Measurements from ENCODE around the gene NAPB. TPM values are rescaled to one million over a fixed set of nuclear protein-coding genes. Genes with fewer than 3 reads are reported as not detected.

NAPB gene
- total and polyA plus RNA-seq, 2 of the 8 experiments (the other 6 are each of a cell fraction or from before 2014, with no cell fraction given), result 6.2 to 12.3 TPM

- Histone ChIP-seq H3K4me2 (ENCODE audit: insufficient read depth in 1 of 2, low read depth in 2 of 2, low read length in 2 of 2) (no peak overlapping the region), H3K23me2 (ENCODE audit: low read depth, low read length) (no peaks in the 10 kb centered on the region), H2BK5ac (ENCODE audit: low read depth, low read length) (no peak overlapping the region), H3K4me3 (ENCODE audit: extremely low read depth in 1 of 4, insufficient read depth in 2 of 4, low read depth in 3 of 4, low read length in 4 of 4) (no peak overlapping the region), H3K14ac (ENCODE audit: insufficient read length) (no peak overlapping the region), H4K91ac (replicated peaks; ENCODE audit: insufficient read length, low read length) (no peak overlapping the region), H4K8ac (ENCODE audit: extremely low read depth, insufficient read depth, low read length) (no peak overlapping the region), H3K4me1 (replicated peaks in 1 of 4; ENCODE audit: control insufficient read depth in 3 of 4, insufficient read depth in 4 of 4, low read length in 3 of 4) (no peaks in the 10 kb centered on the region), H4K5ac (ENCODE audit: insufficient read length, low read depth, low read length) (no peak overlapping the region), H2BK120ac (replicated peaks; ENCODE audit: low read depth, low read length) (no peak overlapping the region), H2BK12ac (ENCODE audit: low read depth, low read length) (no peak overlapping the region), H3K79me2 (ENCODE audit: control insufficient read depth in 1 of 2, insufficient read depth in 2 of 2, low read length in 2 of 2) (peaks cover 0 to 37% of the 10 kb centered on the region in 2 experiments; a peak in 2 of 4 replicates), H3K9ac (replicated peaks in 1 of 4; ENCODE audit: extremely low read depth in 1 of 4, low read depth in 3 of 4, low read length in 3 of 4) (no peak overlapping the region), H4K20me1 (replicated peaks in 1 of 2; ENCODE audit: control insufficient read depth in 1 of 2, insufficient read depth in 2 of 2, low read length in 2 of 2) (peaks cover 4 to 17% of the 10 kb centered on the region in 2 experiments), H3K18ac (ENCODE audit: extremely low read depth, low read length) (no peak overlapping the region), H3K56ac (replicated peaks; ENCODE audit: insufficient read length, low read depth, low read length) (no peak overlapping the region), H2AK5ac (ENCODE audit: low read depth, low read length) (no peak overlapping the region), H2BK20ac (ENCODE audit: low read length) (no peak overlapping the region), H3K27me3 (replicated peaks in 1 of 4; ENCODE audit: control insufficient read depth in 3 of 4, extremely low read depth in 1 of 4, insufficient read depth in 3 of 4, low read length in 3 of 4) (no peaks in the 10 kb centered on the region), H3K27ac (ENCODE audit: low read depth, low read length) (no peak overlapping the region), H3K4ac (replicated peaks; ENCODE audit: insufficient read length, low read depth, low read length) (no peak overlapping the region), H3K79me1 (ENCODE audit: low read depth, low read length) (peaks cover 3% of the 10 kb centered on the region; the same call in 1 of the 2 replicates), H2BK15ac (ENCODE audit: low read length) (no peak overlapping the region), H3K36me3 (ENCODE audit: control insufficient read depth in 2 of 4, insufficient read depth in 4 of 4, low read length in 3 of 4) (peaks cover 12 to 62% (median 42%) of the 10 kb centered on the region in 4 experiments), H3K9me3 (ENCODE audit: insufficient read depth in 2 of 2, low read depth in 1 of 2, low read length in 1 of 2) (no peaks in the 10 kb centered on the region), H3K23ac (ENCODE audit: insufficient read length) (no peak overlapping the region), H2AFZ (ENCODE audit: low read length) (no peak overlapping the region)
- CTCF ChIA-PET (ENCODE audit: partially characterized antibody), result interaction anchor here (0.9 to 1.1 kb wide), 3 partner anchors 20 to 292 kb away, joined by 3 to 4 read pairs (median 3); no protein-coding TSS in a partner anchor
- no peak for DNase-seq (ENCODE audit: low read depth in 1 of 2, low spot score in 2 of 2)
- POLR2A ChIA-PET (ENCODE audit: partially characterized antibody), result interaction anchor here (1.1 kb wide), 1 partner anchor 184 kb away, joined by 3 read pairs; no protein-coding TSS in a partner anchor
- WGBS, 2 experiments (ENCODE audit: extremely low coverage in 1 of 2, insufficient coverage in 1 of 2, insufficient read length in 1 of 2, insufficient replicate concordance in 2 of 2, low coverage in 1 of 2, low lambda C conversion rate in 2 of 2, missing lambda C conversion rate in 1 of 2), result 91% methylated on average over 14 of the region's 14 CpGs; no CpG with 5 or more reads in 1 of the 2 experiments
- TF ChIP-seq CHD1 (IDR thresholded peaks at IDR 0.05; ENCODE audit: low read depth, low read length) (no peak), POLR2AphosphoS5 (IDR thresholded peaks at IDR 0.05; ENCODE audit: low read depth, low read length) (0 out of 2 replicates have a peak, but pooled peaks have one; percentile 48), BACH1 (IDR thresholded peaks at IDR 0.05; ENCODE audit: low read length) (no peak)
- no peak for FAIRE-seq
Measured at GRCh38 chr20:23369072-23369823, 52.0 kb downstream of the NAPB start.
